Mucosa of rectum (tissue), 2 donors: Measurements from ENCODE around the gene FAHD2A.
"Not testable (repeated sequence)": the region's sequence is repeated elsewhere in the genome, so short reads cannot be mapped to it uniquely, and the experiment has no call there.

Experiments
- H3K27ac ChIP-seq, 2 donors: one replicate each; pipeline ENCODE4 v1.7.0; 2013; ENCODE audit warnings: inconsistent platforms in 2 of 2, low read depth in 2 of 2, low read length in 2 of 2
- H3K27me3 ChIP-seq, 2 donors: one replicate each; pipeline ENCODE4 v1.7.0; 2013; ENCODE audit warnings: low read length in 2 of 2; ENCODE audit not compliant: control insufficient read depth in 2 of 2, insufficient read depth in 2 of 2
- H3K36me3 ChIP-seq, 2 donors: one replicate each; pipeline ENCODE4 v1.7.0; 2013; ENCODE audit warnings: low read length in 2 of 2; ENCODE audit not compliant: control insufficient read depth in 2 of 2, insufficient read depth in 2 of 2
- H3K4me1 ChIP-seq, 2 donors: one replicate each; pipeline ENCODE4 v1.7.0; 2013; ENCODE audit warnings: low read length in 2 of 2, mild to moderate bottlenecking in 1 of 2; ENCODE audit not compliant: control insufficient read depth in 2 of 2, insufficient read depth in 2 of 2
- H3K4me3 ChIP-seq, 2 donors: one replicate each; pipeline ENCODE4 v1.7.0; 2013; ENCODE audit warnings: low read length in 2 of 2
- H3K9ac ChIP-seq, 2 donors: one replicate each; pipeline ENCODE4 v1.7.0; 2013; ENCODE audit warnings: low read length in 2 of 2, low read depth in 1 of 2, mild to moderate bottlenecking in 1 of 2
- H3K9me3 ChIP-seq, 2 donors: one replicate each; pipeline ENCODE4 v1.7.0; 2013; ENCODE audit warnings: low read length in 2 of 2; ENCODE audit not compliant: control insufficient read depth in 2 of 2
- donor health status: healthy.
- donor health status: Normal muscosa, but diverticular disease.

FAHD2A gene

GRCh38 chr2:95376311-95377215 lies 25.9 kb upstream of the FAHD2A start:
- H3K4me3 ChIP-seq: no peak overlapping the region
- H3K9me3 ChIP-seq: no peaks in the 10 kb centered on the region
- H3K4me1 ChIP-seq: no peaks in the 10 kb centered on the region
- H3K36me3 ChIP-seq: no peaks in the 10 kb centered on the region
- H3K9ac ChIP-seq: no peak overlapping the region
- no peak overlapping the region for H3K27ac ChIP-seq
- no peaks in the 10 kb centered on the region for H3K27me3 ChIP-seq

- Histone ChIP-seq H3K36me3 (no peaks in the 10 kb centered on the region), H3K4me3 (no peak overlapping the region), H3K9me3 (no peaks in the 10 kb centered on the region), H3K9ac (no peak overlapping the region), H3K27me3 (no peaks in the 10 kb centered on the region), H3K4me1 (no peaks in the 10 kb centered on the region), H3K27ac (no peak overlapping the region)
Measured at GRCh38 chr2:95377216-95378123, 25.0 kb upstream of the FAHD2A start.

DNA sequence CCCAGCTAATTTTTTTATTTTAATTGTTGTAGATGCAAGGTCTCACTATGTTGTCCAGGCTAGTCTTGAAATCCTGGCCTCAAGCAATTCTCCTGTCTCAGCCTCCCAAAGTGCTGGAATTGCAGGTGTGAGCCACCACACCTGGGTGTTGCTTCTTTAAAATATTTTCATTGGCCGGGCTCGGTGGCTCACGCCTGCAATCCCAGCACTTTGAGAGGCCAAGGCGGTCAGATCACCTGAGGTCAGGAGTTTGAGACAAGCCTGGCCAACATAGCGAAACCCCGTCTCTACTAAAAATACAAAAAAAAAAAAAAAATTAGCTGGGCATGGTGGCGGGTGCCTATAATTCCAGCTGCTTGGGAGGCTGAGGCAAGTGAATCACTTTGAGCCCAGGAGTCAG lies 24.2 kb upstream of the FAHD2A start:
- H3K27me3 ChIP-seq, H3K4me3 ChIP-seq, H3K9me3 ChIP-seq, H3K4me1 ChIP-seq, H3K9ac ChIP-seq, H3K36me3 ChIP-seq, H3K27ac ChIP-seq: not testable (repeated sequence)

DNA sequence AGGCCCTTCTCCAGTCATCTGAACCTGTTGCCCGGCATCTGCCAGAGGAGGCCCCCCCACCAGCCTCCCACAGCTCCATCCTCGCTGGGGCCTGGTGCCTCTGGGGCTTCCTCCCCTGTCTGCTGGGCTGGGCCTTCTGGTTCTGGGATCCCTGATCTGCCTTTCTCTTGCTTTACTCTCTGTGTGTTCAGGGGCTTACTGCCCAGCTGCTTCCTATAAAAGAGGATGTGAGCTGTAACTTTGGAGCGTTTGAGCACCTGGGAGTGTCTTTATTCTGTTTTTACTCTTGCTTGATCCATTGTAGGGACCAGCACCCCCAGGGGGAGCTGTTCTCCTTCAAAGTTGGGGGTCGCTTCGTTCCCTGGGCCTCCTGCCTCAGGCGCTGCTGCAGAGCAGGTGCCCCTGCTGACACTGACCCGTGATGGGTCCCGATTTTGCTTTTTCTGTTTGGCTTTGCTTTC lies 23.1 kb upstream of the FAHD2A start:
- no peak overlapping the region for H3K27ac ChIP-seq
- no peaks in the 10 kb centered on the region for H3K27me3 ChIP-seq
- no peak overlapping the region for H3K9ac ChIP-seq
- H3K4me1 ChIP-seq: peaks cover under 1 to 6% of the 10 kb centered on the region in 2 donors
- no peaks in the 10 kb centered on the region for H3K9me3 ChIP-seq
- H3K4me3 ChIP-seq: no peak overlapping the region
- no peaks in the 10 kb centered on the region for H3K36me3 ChIP-seq

- no peaks in the 10 kb centered on the region for H3K36me3 ChIP-seq
- no peak overlapping the region for H3K4me3 ChIP-seq
- H3K4me1 ChIP-seq: peaks cover 6 to 15% of the 10 kb centered on the region in 2 donors
- no peaks in the 10 kb centered on the region for H3K27me3 ChIP-seq
- no peak overlapping the region for H3K9ac ChIP-seq
- no peaks in the 10 kb centered on the region for H3K9me3 ChIP-seq
- H3K27ac ChIP-seq: no peak overlapping the region
Measured at GRCh38 chr2:95380280-95380679, 22.2 kb upstream of the FAHD2A start.

GRCh38 chr2:95380731-95381130 lies 21.8 kb upstream of the FAHD2A start:
- Histone ChIP-seq H3K27me3 (no peaks in the 10 kb centered on the region), H3K27ac (no peak overlapping the region), H3K36me3 (no peaks in the 10 kb centered on the region), H3K4me3 (no peak overlapping the region), H3K9ac (no peak overlapping the region), H3K9me3 (no peaks in the 10 kb centered on the region), H3K4me1 (peaks cover 6 to 16% of the 10 kb centered on the region in 2 donors)

DNA sequence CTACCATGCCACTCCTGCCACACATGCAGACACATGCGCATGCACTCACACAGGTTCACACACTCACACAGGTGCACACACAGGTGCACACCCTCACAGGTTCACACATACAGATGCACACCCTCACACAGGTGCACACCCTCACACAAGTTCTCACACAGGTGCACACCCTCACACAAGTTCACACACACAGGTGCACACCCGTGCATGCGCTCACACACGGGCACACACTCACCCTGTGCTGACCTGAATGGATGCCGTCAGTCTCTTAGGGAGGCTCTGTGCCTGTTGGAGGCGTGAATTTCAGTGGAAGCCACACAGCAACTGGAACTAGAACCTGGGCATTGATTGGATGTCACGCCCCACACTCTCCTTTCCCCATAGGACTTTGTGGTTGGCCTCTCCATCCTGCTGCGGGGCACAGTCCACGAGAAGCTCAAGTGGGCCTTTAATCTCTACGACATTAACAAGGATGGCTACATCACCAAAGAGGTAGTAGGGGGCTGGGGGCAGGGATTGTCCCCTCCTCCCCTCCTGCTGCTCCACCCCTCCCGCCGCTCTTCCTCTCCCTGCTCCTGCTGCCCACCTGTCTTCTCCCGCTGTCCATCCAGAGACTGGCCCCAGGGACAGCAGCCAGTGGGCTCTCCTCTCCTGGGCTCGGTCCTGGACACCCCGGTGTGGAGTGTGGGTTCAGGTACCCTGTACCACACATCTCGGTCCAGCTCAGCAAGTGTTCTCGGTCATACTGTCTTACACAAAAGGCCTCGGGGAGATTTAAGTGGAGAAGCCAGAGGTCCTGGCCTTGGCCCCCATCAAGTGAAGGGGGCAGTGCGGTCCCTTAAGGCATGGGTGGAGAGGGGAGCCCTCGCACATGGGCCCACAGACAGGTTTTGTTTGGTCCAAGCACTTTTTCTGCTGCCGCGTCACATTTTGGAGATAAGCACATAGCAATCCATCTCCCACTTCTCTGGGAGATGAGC lies 21.0 kb upstream of the FAHD2A start:
- no peaks in the 10 kb centered on the region for H3K9me3 ChIP-seq
- no peak overlapping the region for H3K9ac ChIP-seq
- H3K27ac ChIP-seq: no peak overlapping the region
- H3K36me3 ChIP-seq: no peaks in the 10 kb centered on the region
- H3K27me3 ChIP-seq: no peaks in the 10 kb centered on the region
- H3K4me3 ChIP-seq: no peak overlapping the region
- H3K4me1 ChIP-seq: peaks cover 6 to 16% of the 10 kb centered on the region in 2 donors

- no peak overlapping the region for H3K27ac ChIP-seq
- peaks cover 6 to 16% of the 10 kb centered on the region in 2 donors for H3K4me1 ChIP-seq
- no peak overlapping the region for H3K9ac ChIP-seq
- H3K27me3 ChIP-seq: no peaks in the 10 kb centered on the region
- no peaks in the 10 kb centered on the region for H3K9me3 ChIP-seq
- H3K36me3 ChIP-seq: no peaks in the 10 kb centered on the region
- no peak overlapping the region for H3K4me3 ChIP-seq
Measured at GRCh38 chr2:95382192-95382591, 20.3 kb upstream of the FAHD2A start.

GRCh38 chr2:95382686-95383634 lies 19.5 kb upstream of the FAHD2A start:
- Histone ChIP-seq H3K27ac (no peak overlapping the region), H3K4me3 (no peak overlapping the region), H3K27me3 (no peaks in the 10 kb centered on the region), H3K9ac (no peak overlapping the region), H3K36me3 (no peaks in the 10 kb centered on the region), H3K9me3 (no peaks in the 10 kb centered on the region), H3K4me1 (peaks cover 6 to 16% of the 10 kb centered on the region in 2 donors)
